NCI-H748 treated with DMSO at 0.1 percent for 48 hours (cell line): ENCODE measurements around the gene COPB2.

ENCODE experiments used
- DNase-seq: peaks from one replicate; lab custom pipeline; 2025; lab: John Stamatoyannopoulos, UW

The COPB2 gene

GRCh38 chr3:139327861-139328260 is 61.6 kb downstream of the COPB2 start:
- DNase-seq: no peak

- DNase-seq: no peak
Measured at GRCh38 chr3:139327231-139327630, 62.2 kb downstream of the COPB2 start.

GRCh38 chr3:139326707-139327106 is 62.7 kb downstream of the COPB2 start:
- DNase-seq: no peak

GRCh38 chr3:139326131-139326530 is 63.3 kb downstream of the COPB2 start:
- no peak for DNase-seq

GRCh38 chr3:139325551-139325950 is 63.9 kb downstream of the COPB2 start:
- DNase-seq: no peak

GRCh38 chr3:139324456-139324855 is 65.0 kb downstream of the COPB2 start:
- no peak for DNase-seq

- DNase-seq: no peak
Measured at GRCh38 chr3:139323146-139323545, 66.3 kb downstream of the COPB2 start.

- DNase-seq: no peak
Measured at GRCh38 chr3:139322346-139322745, 67.1 kb downstream of the COPB2 start.

GRCh38 chr3:139320551-139321309 is 68.7 kb downstream of the COPB2 start:
- DNase-seq: no peak

GRCh38 chr3:139319428-139320402 is 69.7 kb downstream of the COPB2 start:
- no peak for DNase-seq

- DNase-seq: no peak
Measured at GRCh38 chr3:139318826-139319225, 70.6 kb downstream of the COPB2 start.

- DNase-seq: peak; percentile 19
Measured at GRCh38 chr3:139318431-139318816, 71.0 kb downstream of the COPB2 start.

- no peak for DNase-seq
Measured at GRCh38 chr3:139317660-139318430, 71.6 kb downstream of the COPB2 start.

GRCh38 chr3:139317215-139317614 is 72.2 kb downstream of the COPB2 start:
- DNase-seq: no peak

- DNase-seq: no peak
Measured at GRCh38 chr3:139313921-139314320, 75.5 kb downstream of the COPB2 start.

GRCh38 chr3:139312959-139313358 is 76.5 kb downstream of the COPB2 start:
- no peak for DNase-seq

GRCh38 chr3:139312416-139312815 is 77.0 kb downstream of the COPB2 start:
- DNase-seq: no peak

GRCh38 chr3:139311557-139311956 is 77.9 kb downstream of the COPB2 start:
- no peak for DNase-seq

- no peak for DNase-seq
Measured at GRCh38 chr3:139310474-139310933, 78.9 kb downstream of the COPB2 start.

- no peak for DNase-seq
Measured at GRCh38 chr3:139309880-139310279, 79.6 kb downstream of the COPB2 start.

GRCh38 chr3:139309061-139309591 is 80.3 kb downstream of the COPB2 start:
- DNase-seq: no peak

- DNase-seq: no peak
Measured at GRCh38 chr3:139308560-139308959, 80.9 kb downstream of the COPB2 start.
